ENCODE measurements around the gene ZDHHC18.

Gene ZDHHC18

DNA sequence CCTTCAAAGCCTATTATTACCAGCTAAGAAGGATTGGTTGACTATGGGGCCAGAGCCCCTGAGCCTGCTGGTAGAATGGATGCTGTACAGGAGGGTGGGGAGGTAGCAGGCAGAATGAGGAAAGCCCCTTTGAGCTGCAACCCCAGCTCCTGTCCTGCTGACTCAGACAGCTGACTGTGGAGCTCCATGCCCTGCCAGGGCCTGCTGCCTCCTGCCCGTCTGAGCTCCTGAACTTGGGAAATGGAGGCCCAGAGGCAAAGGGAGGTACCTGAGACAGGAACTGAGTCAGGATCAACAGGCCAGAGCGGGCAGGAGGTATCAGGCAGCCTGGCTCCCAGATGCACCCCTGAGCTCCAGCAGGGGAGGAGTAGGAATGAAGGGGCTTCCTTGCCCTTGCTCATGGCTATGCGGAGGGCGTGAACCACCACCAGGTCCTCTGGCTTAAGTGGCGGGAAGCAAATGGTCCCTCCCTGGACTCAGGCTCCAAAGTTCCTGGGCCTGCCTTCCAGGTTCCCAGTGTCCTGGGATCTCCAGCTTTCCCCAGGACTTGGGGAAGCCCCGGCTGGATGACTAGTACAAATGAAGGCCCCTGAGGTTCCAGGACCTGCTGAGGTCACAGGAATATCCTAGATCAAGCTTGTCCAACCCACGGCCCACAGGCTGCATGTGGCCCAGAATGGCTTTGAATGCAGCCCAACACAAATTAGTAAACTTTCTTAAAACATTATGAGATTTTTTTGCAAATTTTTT lies 32.6 kb downstream of the ZDHHC18 start:
- peaks cover 8% of the 10 kb centered on the region for H3K36me3 ChIP-seq (replicated peaks; ENCODE audit: low read depth, low read length)
- no peaks in the 10 kb centered on the region for H3K79me2 ChIP-seq (ENCODE audit: low read length)
- no peak overlapping the region for H3K9ac ChIP-seq (ENCODE audit: low read length)
- H3K9me3 ChIP-seq (ENCODE audit: insufficient read depth, low read length) = no peaks in the 10 kb centered on the region
- H3K27me3 ChIP-seq (ENCODE audit: low read depth, low read length) = no peaks in the 10 kb centered on the region
- no peak overlapping the region for H3K4me3 ChIP-seq (ENCODE audit: low read length)
- H2AFZ ChIP-seq (ENCODE audit: low read depth, low read length) = no peak overlapping the region
- no peak overlapping the region for H3K27ac ChIP-seq (ENCODE audit: low read length)
- H4K20me1 ChIP-seq (ENCODE audit: insufficient read depth, low read length) = no peaks in the 10 kb centered on the region
- H3K4me1 ChIP-seq (ENCODE audit: low read length) = peaks cover 6% of the 10 kb centered on the region; the same call in 1 of the 2 replicates
- H3K4me2 ChIP-seq (ENCODE audit: low read length) = no peak overlapping the region
- no peak for TF ChIP-seq EZH2phosphoT487 (IDR thresholded peaks at IDR 0.05; ENCODE audit: low read depth)
- TF ChIP-seq, protein P1, sequence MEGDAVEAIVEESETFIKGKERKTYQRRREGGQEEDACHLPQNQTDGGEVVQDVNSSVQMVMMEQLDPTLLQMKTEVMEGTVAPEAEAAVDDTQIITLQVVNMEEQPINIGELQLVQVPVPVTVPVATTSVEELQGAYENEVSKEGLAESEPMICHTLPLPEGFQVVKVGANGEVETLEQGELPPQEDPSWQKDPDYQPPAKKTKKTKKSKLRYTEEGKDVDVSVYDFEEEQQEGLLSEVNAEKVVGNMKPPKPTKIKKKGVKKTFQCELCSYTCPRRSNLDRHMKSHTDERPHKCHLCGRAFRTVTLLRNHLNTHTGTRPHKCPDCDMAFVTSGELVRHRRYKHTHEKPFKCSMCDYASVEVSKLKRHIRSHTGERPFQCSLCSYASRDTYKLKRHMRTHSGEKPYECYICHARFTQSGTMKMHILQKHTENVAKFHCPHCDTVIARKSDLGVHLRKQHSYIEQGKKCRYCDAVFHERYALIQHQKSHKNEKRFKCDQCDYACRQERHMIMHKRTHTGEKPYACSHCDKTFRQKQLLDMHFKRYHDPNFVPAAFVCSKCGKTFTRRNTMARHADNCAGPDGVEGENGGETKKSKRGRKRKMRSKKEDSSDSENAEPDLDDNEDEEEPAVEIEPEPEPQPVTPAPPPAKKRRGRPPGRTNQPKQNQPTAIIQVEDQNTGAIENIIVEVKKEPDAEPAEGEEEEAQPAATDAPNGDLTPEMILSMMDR (IDR thresholded peaks at IDR 0.05; ENCODE audit: low read depth, low read length) = no peak

DNA sequence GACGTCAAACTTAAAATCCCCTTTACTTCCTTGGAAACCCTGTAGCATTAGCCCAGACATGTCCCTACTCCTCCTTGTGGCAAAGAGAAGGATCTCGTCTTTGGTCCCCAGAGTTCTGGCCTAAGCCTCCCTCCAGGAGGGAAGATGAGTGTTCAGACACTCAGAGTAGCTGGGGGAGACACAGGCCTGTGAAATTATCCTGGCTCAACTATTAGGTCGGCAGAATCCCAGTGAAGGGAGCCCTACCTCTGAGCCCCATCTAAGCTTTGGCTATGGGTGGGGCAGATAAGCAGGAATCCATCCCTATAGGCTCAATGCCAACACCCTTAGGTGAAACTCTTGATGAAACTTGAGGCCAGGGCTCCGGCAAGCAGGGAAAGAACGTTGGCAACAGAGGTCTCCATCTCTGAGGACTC lies 34.8 kb downstream of the ZDHHC18 start:
- Histone ChIP-seq H3K4me1 (ENCODE audit: low read length) (peaks cover 10% of the 10 kb centered on the region; the same call in 1 of the 2 replicates), H4K20me1 (ENCODE audit: insufficient read depth, low read length) (no peaks in the 10 kb centered on the region), H3K9me3 (ENCODE audit: insufficient read depth, low read length) (no peaks in the 10 kb centered on the region), H3K36me3 (replicated peaks; ENCODE audit: low read depth, low read length) (peaks cover under 1% of the 10 kb centered on the region), H3K9ac (ENCODE audit: low read length) (no peak overlapping the region), H3K79me2 (ENCODE audit: low read length) (no peaks in the 10 kb centered on the region), H3K27ac (ENCODE audit: low read length) (no peak overlapping the region), H3K4me2 (ENCODE audit: low read length) (no peak overlapping the region), H3K27me3 (ENCODE audit: low read depth, low read length) (no peaks in the 10 kb centered on the region), H2AFZ (ENCODE audit: low read depth, low read length) (no peak overlapping the region), H3K4me3 (ENCODE audit: low read length) (no peak overlapping the region)
- no peak for TF ChIP-seq EZH2phosphoT487 (IDR thresholded peaks at IDR 0.05; ENCODE audit: low read depth)
- TF ChIP-seq, protein P1 (IDR thresholded peaks at IDR 0.05; ENCODE audit: low read depth, low read length) = no peak

DNA sequence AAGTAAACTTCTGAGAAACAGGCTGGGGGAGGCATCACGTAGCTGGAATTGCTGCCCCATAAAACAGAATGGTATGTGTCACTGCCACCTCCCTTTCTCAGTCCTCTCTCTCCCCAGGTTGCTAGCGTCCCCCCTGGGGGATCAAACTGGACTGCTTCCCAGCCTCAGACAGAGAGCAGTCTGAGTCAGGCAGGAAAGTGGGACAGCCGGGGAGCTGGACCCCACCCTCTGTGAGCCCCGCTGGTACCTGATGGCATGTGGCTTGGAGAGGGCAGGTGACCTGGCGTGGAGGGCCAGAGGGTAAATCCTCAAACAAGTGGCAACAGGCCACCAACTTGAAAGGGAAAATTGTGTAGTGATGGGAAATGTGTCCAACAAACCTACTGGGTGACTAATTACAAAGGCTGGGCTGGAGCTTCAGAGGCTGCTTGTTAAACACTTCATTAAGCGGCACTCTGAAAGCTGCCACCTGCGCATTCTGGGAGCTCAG lies 35.4 kb downstream of the ZDHHC18 start:
- H2AFZ ChIP-seq (ENCODE audit: low read depth, low read length) = no peak overlapping the region

More for the DNA sequence above, 35.4 kb downstream of the ZDHHC18 start:
- Histone ChIP-seq H3K4me2 (ENCODE audit: low read length) (no peak overlapping the region), H3K4me1 (ENCODE audit: low read length) (peaks cover 10% of the 10 kb centered on the region; the same call in 1 of the 2 replicates), H3K27ac (ENCODE audit: low read length) (no peak overlapping the region), H3K9ac (ENCODE audit: low read length) (no peak overlapping the region), H3K79me2 (ENCODE audit: low read length) (no peaks in the 10 kb centered on the region), H3K4me3 (ENCODE audit: low read length) (no peak overlapping the region), H3K36me3 (replicated peaks; ENCODE audit: low read depth, low read length) (no peaks in the 10 kb centered on the region), H3K9me3 (ENCODE audit: insufficient read depth, low read length) (no peaks in the 10 kb centered on the region), H4K20me1 (ENCODE audit: insufficient read depth, low read length) (no peaks in the 10 kb centered on the region), H3K27me3 (ENCODE audit: low read depth, low read length) (no peaks in the 10 kb centered on the region)
- TF ChIP-seq, protein P1 (IDR thresholded peaks at IDR 0.05; ENCODE audit: low read depth, low read length) = no peak
- no peak for TF ChIP-seq EZH2phosphoT487 (IDR thresholded peaks at IDR 0.05; ENCODE audit: low read depth)

Measured in OCI-LY3 (cell line).